Peyer's patch (tissue), 4 donors: Measurements from ENCODE around the gene DAAM1.

Experiments
- POLR2A ChIP-seq, 2 donors: fragments of 450-650 bp; IDR thresholded peaks; one replicate each; pipeline ENCODE4 v1.5.1; 2017; ENCODE audit warnings: antibody characterized with exemption in 2 of 2, mild to moderate bottlenecking in 2 of 2, moderate library complexity in 2 of 2
- TF ChIP-seq, protein P1 (sequence below), 6 experiments: fragments of 450-650 bp in 4 of 6; fragments of 200-600 bp in 2 of 6; sonication (generic) in 1 of 6; IDR thresholded peaks; one replicate each; pipeline ENCODE4 v1.5.1; 2017 to 2019; ENCODE audit warnings: antibody characterized with exemption in 6 of 6, mild to moderate bottlenecking in 3 of 6, moderate library complexity in 1 of 6

DNA sequence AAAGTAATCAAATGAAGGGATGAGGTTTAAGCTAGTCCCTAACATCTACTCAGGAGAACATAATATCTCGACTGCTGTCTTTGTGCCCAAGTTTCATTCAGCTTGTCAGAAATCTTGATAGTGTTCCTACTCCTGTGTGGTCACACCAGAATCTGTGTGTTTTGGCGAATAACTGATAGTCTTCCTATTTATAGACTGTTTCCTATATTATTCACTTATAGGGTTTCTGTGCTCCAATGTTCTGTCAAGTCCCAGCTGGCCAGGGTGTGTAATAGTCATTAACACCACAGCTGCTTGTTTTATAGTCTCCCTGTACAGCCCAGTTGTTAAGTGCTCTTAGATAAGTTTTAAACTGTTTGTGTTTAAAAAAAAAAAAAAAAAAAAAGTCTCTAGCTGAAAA, 230.8 kb downstream of the DAAM1 start:
- TF ChIP-seq POLR2A (IDR thresholded peaks at IDR 0.05): no peak
- TF ChIP-seq, protein P1, sequence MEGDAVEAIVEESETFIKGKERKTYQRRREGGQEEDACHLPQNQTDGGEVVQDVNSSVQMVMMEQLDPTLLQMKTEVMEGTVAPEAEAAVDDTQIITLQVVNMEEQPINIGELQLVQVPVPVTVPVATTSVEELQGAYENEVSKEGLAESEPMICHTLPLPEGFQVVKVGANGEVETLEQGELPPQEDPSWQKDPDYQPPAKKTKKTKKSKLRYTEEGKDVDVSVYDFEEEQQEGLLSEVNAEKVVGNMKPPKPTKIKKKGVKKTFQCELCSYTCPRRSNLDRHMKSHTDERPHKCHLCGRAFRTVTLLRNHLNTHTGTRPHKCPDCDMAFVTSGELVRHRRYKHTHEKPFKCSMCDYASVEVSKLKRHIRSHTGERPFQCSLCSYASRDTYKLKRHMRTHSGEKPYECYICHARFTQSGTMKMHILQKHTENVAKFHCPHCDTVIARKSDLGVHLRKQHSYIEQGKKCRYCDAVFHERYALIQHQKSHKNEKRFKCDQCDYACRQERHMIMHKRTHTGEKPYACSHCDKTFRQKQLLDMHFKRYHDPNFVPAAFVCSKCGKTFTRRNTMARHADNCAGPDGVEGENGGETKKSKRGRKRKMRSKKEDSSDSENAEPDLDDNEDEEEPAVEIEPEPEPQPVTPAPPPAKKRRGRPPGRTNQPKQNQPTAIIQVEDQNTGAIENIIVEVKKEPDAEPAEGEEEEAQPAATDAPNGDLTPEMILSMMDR (IDR thresholded peaks at IDR 0.05): no peak
